K562 (cell line): ENCODE data around the gene NOP14. TPM values are rescaled to one million over a fixed set of nuclear protein-coding genes. Genes with fewer than 3 reads are reported as not detected.

Experiments used
- ADNP ChIP-seq: fragments of 200-800 bp; sonication (Bioruptor generic); IDR thresholded peaks from 2 replicates; pipeline ENCODE4 v1.6.1; 2016; ENCODE audit warnings: missing genetic modification characterization, missing compliant biosample characterization
- DMBX1 ChIP-seq: fragments of 250-450 bp; sonication (Bioruptor Pico); IDR thresholded peaks from 2 replicates; pipeline ENCODE4 v1.8.0; 2022; ENCODE audit warnings: inconsistent platforms, mild to moderate bottlenecking, moderate library complexity, borderline replicate concordance
- MTA1 ChIP-seq: fragments of 450-650 bp; IDR thresholded peaks from 2 replicates; pipeline ENCODE4 v1.6.1; 2017; ENCODE audit warnings: borderline replicate concordance
- ZNF316 ChIP-seq: fragments of 450-650 bp; IDR thresholded peaks from 2 replicates; pipeline ENCODE4 v1.6.1; 2016
- polyA plus RNA-seq, 8 experiments: library from polyadenylated mRNA; depleted of rRNA in 4 of 8; stranded (reverse) in 5 of 8; unstranded in 3 of 8; fragments of >200 nt; fragmentation: Nextera tagmentation in 2 of 8; fragmentation: Illumina TruSeq in 1 of 8; extraction: Ambion mirVana in 2 of 8; extraction: Trizol in 1 of 8; gene quantifications; 2 replicates each; pipeline versions ENCODE4 v1.2.1 to v1.2.3, GENCODE V29; 2011 to 2014; ENCODE audit warnings: inconsistent platforms in 1 of 8, missing spikeins in 1 of 8
- total RNA-seq, 7 experiments: library from RNA; depleted of rRNA in 6 of 7; stranded (reverse); fragments of >200 nt in 6 of 7; fragmentation: Illumina TruSeq in 2 of 7; extraction: Trizol in 2 of 7; gene quantifications; 2 replicates each; pipeline versions ENCODE4 v1.2.1 to v1.2.3, GENCODE V29; 2011 to 2021; ENCODE audit warnings: low replicate concordance in 1 of 7
- TF ChIP-seq, protein P1 (sequence below): fragments of 450-650 bp; IDR thresholded peaks from 2 replicates; pipeline ENCODE4 v1.6.1; 2017; ENCODE audit warnings: antibody characterized with exemption, mild to moderate bottlenecking
- TF ChIP-seq, protein P2 (sequence below): sonication (generic); formaldehyde crosslinking; IDR thresholded peaks from 2 replicates; pipeline ENCODE4 v1.9.0; 2022; ENCODE audit warnings: mild to moderate bottlenecking, missing genetic modification reagents
- TF ChIP-seq, protein P3 (sequence below): fragments of 450-650 bp; IDR thresholded peaks from 2 replicates; pipeline ENCODE4 v1.6.1; 2016; ENCODE audit warnings: mild to moderate bottlenecking, moderate library complexity
- TF ChIP-seq, protein P4 (sequence below): fragments of 450-650 bp; conservative IDR thresholded peaks from 2 replicates; pipeline ENCODE4 v1.6.1; 2016; ENCODE audit warnings: missing genetic modification characterization, low read depth, mild to moderate bottlenecking, missing compliant biosample characterization, moderate library complexity

Gene NOP14
- total and polyA plus RNA-seq, 9 of the 15 experiments (the other 6 are each of a cell fraction or from before 2014, with no cell fraction given) = 12.7 to 76.0 (median 50.9) TPM

DNA sequence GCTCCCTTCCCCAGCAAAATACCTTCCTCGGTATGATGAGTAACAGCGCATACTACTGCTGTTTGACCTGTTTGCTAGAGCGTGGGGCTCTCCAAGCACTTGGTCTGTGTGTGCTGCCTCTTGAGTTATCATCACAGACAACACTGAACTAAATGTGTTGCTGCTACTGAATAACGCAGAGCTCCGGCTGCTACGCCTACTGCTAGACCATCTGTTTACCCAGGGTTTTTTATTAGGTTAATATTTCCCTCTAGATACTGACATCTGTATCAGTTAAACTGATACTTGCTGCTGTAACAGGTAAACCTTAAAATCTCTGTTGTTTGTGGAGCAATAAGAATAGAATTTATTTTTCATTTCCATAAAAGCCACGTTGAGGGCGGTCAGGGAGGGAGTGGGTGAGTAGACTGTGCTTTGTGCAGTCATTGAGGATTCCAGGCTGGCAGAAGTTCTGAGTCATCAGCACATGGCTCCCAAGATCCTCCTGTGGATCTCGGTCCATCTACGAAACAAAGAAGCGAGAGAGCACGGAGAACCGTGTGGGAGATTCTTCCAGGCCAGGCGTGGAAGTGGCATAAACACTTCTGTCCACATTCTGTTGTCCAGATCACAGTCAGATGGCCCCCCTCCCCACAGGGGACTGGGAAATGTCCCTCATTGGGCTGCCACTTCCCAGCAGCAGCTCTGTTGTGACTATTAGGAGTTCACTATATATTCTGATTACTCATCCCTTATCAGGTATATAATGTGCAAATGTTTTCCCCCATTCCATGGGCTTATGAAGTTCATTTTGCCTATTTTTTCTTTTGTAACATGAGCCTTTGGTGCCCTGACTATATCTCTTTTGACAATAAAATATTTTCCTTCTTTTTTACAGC, 14.2 kb upstream of the NOP14 start (continued):
- TF ChIP-seq, protein P1, sequence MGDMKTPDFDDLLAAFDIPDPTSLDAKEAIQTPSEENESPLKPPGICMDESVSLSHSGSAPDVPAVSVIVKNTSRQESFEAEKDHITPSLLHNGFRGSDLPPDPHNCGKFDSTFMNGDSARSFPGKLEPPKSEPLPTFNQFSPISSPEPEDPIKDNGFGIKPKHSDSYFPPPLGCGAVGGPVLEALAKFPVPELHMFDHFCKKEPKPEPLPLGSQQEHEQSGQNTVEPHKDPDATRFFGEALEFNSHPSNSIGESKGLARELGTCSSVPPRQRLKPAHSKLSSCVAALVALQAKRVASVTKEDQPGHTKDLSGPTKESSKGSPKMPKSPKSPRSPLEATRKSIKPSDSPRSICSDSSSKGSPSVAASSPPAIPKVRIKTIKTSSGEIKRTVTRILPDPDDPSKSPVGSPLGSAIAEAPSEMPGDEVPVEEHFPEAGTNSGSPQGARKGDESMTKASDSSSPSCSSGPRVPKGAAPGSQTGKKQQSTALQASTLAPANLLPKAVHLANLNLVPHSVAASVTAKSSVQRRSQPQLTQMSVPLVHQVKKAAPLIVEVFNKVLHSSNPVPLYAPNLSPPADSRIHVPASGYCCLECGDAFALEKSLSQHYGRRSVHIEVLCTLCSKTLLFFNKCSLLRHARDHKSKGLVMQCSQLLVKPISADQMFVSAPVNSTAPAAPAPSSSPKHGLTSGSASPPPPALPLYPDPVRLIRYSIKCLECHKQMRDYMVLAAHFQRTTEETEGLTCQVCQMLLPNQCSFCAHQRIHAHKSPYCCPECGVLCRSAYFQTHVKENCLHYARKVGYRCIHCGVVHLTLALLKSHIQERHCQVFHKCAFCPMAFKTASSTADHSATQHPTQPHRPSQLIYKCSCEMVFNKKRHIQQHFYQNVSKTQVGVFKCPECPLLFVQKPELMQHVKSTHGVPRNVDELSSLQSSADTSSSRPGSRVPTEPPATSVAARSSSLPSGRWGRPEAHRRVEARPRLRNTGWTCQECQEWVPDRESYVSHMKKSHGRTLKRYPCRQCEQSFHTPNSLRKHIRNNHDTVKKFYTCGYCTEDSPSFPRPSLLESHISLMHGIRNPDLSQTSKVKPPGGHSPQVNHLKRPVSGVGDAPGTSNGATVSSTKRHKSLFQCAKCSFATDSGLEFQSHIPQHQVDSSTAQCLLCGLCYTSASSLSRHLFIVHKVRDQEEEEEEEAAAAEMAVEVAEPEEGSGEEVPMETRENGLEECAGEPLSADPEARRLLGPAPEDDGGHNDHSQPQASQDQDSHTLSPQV = peak; percentile 84
- TF ChIP-seq ADNP (no peak), MTA1 (no peak), ZNF316 (0 out of 2 replicates have a peak, but pooled peaks have one; percentile 18), DMBX1 (0 out of 2 replicates have a peak, but pooled peaks have one; percentile 26)
- TF ChIP-seq, protein P2, sequence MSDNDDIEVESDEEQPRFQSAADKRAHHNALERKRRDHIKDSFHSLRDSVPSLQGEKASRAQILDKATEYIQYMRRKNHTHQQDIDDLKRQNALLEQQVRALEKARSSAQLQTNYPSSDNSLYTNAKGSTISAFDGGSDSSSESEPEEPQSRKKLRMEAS = peak; percentile 55; the same call in 1 of the 2 replicates
- TF ChIP-seq, protein P3, sequence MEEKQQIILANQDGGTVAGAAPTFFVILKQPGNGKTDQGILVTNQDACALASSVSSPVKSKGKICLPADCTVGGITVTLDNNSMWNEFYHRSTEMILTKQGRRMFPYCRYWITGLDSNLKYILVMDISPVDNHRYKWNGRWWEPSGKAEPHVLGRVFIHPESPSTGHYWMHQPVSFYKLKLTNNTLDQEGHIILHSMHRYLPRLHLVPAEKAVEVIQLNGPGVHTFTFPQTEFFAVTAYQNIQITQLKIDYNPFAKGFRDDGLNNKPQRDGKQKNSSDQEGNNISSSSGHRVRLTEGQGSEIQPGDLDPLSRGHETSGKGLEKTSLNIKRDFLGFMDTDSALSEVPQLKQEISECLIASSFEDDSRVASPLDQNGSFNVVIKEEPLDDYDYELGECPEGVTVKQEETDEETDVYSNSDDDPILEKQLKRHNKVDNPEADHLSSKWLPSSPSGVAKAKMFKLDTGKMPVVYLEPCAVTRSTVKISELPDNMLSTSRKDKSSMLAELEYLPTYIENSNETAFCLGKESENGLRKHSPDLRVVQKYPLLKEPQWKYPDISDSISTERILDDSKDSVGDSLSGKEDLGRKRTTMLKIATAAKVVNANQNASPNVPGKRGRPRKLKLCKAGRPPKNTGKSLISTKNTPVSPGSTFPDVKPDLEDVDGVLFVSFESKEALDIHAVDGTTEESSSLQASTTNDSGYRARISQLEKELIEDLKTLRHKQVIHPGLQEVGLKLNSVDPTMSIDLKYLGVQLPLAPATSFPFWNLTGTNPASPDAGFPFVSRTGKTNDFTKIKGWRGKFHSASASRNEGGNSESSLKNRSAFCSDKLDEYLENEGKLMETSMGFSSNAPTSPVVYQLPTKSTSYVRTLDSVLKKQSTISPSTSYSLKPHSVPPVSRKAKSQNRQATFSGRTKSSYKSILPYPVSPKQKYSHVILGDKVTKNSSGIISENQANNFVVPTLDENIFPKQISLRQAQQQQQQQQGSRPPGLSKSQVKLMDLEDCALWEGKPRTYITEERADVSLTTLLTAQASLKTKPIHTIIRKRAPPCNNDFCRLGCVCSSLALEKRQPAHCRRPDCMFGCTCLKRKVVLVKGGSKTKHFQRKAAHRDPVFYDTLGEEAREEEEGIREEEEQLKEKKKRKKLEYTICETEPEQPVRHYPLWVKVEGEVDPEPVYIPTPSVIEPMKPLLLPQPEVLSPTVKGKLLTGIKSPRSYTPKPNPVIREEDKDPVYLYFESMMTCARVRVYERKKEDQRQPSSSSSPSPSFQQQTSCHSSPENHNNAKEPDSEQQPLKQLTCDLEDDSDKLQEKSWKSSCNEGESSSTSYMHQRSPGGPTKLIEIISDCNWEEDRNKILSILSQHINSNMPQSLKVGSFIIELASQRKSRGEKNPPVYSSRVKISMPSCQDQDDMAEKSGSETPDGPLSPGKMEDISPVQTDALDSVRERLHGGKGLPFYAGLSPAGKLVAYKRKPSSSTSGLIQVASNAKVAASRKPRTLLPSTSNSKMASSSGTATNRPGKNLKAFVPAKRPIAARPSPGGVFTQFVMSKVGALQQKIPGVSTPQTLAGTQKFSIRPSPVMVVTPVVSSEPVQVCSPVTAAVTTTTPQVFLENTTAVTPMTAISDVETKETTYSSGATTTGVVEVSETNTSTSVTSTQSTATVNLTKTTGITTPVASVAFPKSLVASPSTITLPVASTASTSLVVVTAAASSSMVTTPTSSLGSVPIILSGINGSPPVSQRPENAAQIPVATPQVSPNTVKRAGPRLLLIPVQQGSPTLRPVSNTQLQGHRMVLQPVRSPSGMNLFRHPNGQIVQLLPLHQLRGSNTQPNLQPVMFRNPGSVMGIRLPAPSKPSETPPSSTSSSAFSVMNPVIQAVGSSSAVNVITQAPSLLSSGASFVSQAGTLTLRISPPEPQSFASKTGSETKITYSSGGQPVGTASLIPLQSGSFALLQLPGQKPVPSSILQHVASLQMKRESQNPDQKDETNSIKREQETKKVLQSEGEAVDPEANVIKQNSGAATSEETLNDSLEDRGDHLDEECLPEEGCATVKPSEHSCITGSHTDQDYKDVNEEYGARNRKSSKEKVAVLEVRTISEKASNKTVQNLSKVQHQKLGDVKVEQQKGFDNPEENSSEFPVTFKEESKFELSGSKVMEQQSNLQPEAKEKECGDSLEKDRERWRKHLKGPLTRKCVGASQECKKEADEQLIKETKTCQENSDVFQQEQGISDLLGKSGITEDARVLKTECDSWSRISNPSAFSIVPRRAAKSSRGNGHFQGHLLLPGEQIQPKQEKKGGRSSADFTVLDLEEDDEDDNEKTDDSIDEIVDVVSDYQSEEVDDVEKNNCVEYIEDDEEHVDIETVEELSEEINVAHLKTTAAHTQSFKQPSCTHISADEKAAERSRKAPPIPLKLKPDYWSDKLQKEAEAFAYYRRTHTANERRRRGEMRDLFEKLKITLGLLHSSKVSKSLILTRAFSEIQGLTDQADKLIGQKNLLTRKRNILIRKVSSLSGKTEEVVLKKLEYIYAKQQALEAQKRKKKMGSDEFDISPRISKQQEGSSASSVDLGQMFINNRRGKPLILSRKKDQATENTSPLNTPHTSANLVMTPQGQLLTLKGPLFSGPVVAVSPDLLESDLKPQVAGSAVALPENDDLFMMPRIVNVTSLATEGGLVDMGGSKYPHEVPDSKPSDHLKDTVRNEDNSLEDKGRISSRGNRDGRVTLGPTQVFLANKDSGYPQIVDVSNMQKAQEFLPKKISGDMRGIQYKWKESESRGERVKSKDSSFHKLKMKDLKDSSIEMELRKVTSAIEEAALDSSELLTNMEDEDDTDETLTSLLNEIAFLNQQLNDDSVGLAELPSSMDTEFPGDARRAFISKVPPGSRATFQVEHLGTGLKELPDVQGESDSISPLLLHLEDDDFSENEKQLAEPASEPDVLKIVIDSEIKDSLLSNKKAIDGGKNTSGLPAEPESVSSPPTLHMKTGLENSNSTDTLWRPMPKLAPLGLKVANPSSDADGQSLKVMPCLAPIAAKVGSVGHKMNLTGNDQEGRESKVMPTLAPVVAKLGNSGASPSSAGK = peak; percentile 67
- TF ChIP-seq, protein P4, sequence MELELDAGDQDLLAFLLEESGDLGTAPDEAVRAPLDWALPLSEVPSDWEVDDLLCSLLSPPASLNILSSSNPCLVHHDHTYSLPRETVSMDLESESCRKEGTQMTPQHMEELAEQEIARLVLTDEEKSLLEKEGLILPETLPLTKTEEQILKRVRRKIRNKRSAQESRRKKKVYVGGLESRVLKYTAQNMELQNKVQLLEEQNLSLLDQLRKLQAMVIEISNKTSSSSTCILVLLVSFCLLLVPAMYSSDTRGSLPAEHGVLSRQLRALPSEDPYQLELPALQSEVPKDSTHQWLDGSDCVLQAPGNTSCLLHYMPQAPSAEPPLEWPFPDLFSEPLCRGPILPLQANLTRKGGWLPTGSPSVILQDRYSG (tag) = no peak
